Sigmoid colon (tissue), 7 donors: ENCODE data around the gene TNS1. TPM values are rescaled to one million over a fixed set of nuclear protein-coding genes. Genes with fewer than 3 reads are reported as not detected.

Experiments
- DNase-seq: peaks from one replicate; pipeline ENCODE4 v3.0.0-alpha.2; 2019
- H3K27ac ChIP-seq, 4 donors: fragments of 200-600 bp; sonication (generic); one replicate each; pipeline ENCODE4 v1.5.1; 2016 to 2019; ENCODE audit warnings: mild to moderate bottlenecking in 1 of 4
- H3K27me3 ChIP-seq, 3 donors: fragments of 200-600 bp; sonication (generic); one replicate each; pipeline ENCODE4 v1.5.1; 2019; ENCODE audit warnings: mild to moderate bottlenecking in 1 of 3
- H3K36me3 ChIP-seq, 4 donors: fragments of 200-600 bp; sonication (generic); one replicate each; pipeline ENCODE4 v1.5.1; 2016 to 2019
- H3K4me1 ChIP-seq, 4 donors: fragments of 200-600 bp; sonication (generic); one replicate each; pipeline ENCODE4 v1.5.1; 2017 to 2019
- H3K4me3 ChIP-seq, 4 donors: fragments of 200-600 bp; sonication (generic); one replicate each; pipeline ENCODE4 v1.5.1; 2017 to 2019; ENCODE audit warnings: mild to moderate bottlenecking in 2 of 4, moderate library complexity in 1 of 4
- H3K9me3 ChIP-seq, 4 donors: fragments of 200-600 bp in 3 of 4; sonication (generic) in 3 of 4; one replicate each; pipeline versions ENCODE4 v1.5.1 to v1.6.1; 2013 to 2019
- CTCF ChIP-seq, 4 experiments: fragments of 450-650 bp in 3 of 4; fragments of 200-600 bp in 1 of 4; IDR thresholded peaks; one replicate each; pipeline ENCODE4 v1.5.1; 2016 to 2019; ENCODE audit warnings: antibody characterized with exemption in 4 of 4, mild to moderate bottlenecking in 3 of 4, moderate library complexity in 2 of 4
- EP300 ChIP-seq, 4 donors: sonication (generic); formaldehyde crosslinking; IDR thresholded peaks; one replicate each; pipeline ENCODE4 v1.6.1; 2017; ENCODE audit warnings: antibody characterized with exemption in 4 of 4
- POLR2A ChIP-seq, 2 donors: fragments of 450-650 bp; IDR thresholded peaks; one replicate each; pipeline ENCODE4 v1.6.1; 2016; ENCODE audit warnings: antibody characterized with exemption in 2 of 2, mild to moderate bottlenecking in 2 of 2, moderate library complexity in 2 of 2
- POLR2AphosphoS5 ChIP-seq, 4 donors: sonication (generic); formaldehyde crosslinking; IDR thresholded peaks; one replicate each; pipeline ENCODE4 v1.6.1; 2017; ENCODE audit warnings: antibody characterized with exemption in 4 of 4
- WGBS, 2 donors: extraction: QIAGEN DNeasy Blood & Tissue Kit; methylation state at CpG; one replicate each; pipeline ENCODE4 v1.1.7; 2013; 5-methylcytosine and 5-hydroxymethylcytosine counted together
- intact Hi-C: fragments of 100-400 bp; cut with DNase I; formaldehyde crosslinking; loops from one replicate; pipeline ENCODE4 v1.15.1; 2023
- polyA plus RNA-seq, 3 donors: library from polyadenylated mRNA; stranded (reverse); fragments of 200-250 nt; gene quantifications; one replicate each; pipeline ENCODE4 v1.2.3, GENCODE V29; 2013
- total RNA-seq, 4 donors: library from RNA; depleted of rRNA; stranded (reverse); fragments of >200 nt; gene quantifications; one replicate each; pipeline ENCODE4 v1.1.0, GENCODE V29; 2016
- donor health status: healthy with polysubstance abuse.
- donor health status: Bipolar disorder and iron deficiency.
- donor health status: healthy.

Gene TNS1
- total and polyA plus RNA-seq, 7 donors = 3.7 to 1,607 (median 444) TPM

GRCh38 chr2:217830807-217831206, 172.0 kb downstream of the TNS1 start:
- no peaks in the 10 kb centered on the region for H3K9me3 ChIP-seq
- no peak for TF ChIP-seq EP300 (IDR thresholded peaks at IDR 0.05)
- peak in 1 of 4 donors; percentile 1 for TF ChIP-seq POLR2AphosphoS5 (IDR thresholded peaks at IDR 0.05)
- WGBS, 2 donors = 78 to 87% methylated on average over 6 of the region's 6 CpGs
- peak overlapping the region; percentile 85 to 98 (median 92) for H3K27ac ChIP-seq
- H3K4me1 ChIP-seq = peaks cover 0 to 99% (median 93%) of the 10 kb centered on the region in 4 donors
- no peak overlapping the region for H3K4me3 ChIP-seq
- intact Hi-C loops = no loop called here
- no peaks in the 10 kb centered on the region for H3K27me3 ChIP-seq
- peaks cover 61 to 95% (median 80%) of the 10 kb centered on the region in 4 donors for H3K36me3 ChIP-seq
- no peak for DNase-seq

- peak overlapping the region; percentile 85 to 98 (median 92) for H3K27ac ChIP-seq
- no peaks in the 10 kb centered on the region for H3K27me3 ChIP-seq
- H3K4me3 ChIP-seq = no peak overlapping the region
- H3K9me3 ChIP-seq = no peaks in the 10 kb centered on the region
- DNase-seq = no peak
- TF ChIP-seq EP300 (IDR thresholded peaks at IDR 0.05) (no peak), CTCF (IDR thresholded peaks at IDR 0.05) (no peak), POLR2AphosphoS5 (IDR thresholded peaks at IDR 0.05) (no peak), POLR2A (IDR thresholded peaks at IDR 0.05) (no peak)
- intact Hi-C loops = no loop called here
- peaks cover 54 to 95% (median 74%) of the 10 kb centered on the region in 4 donors for H3K36me3 ChIP-seq
- 86% methylated on average over 9 of the region's 9 CpGs for WGBS, 2 donors
- H3K4me1 ChIP-seq = peaks cover 0 to 99% (median 92%) of the 10 kb centered on the region in 4 donors
These were observed 172.7 kb downstream of the TNS1 start for GRCh38 chr2:217830061-217830460.

GRCh38 chr2:217829420-217829819, 173.4 kb downstream of the TNS1 start:
- peaks cover 49 to 95% (median 74%) of the 10 kb centered on the region in 4 donors for H3K36me3 ChIP-seq

GRCh38 chr2:217828336-217828735, 174.5 kb downstream of the TNS1 start:
- intact Hi-C loops = no loop called here
- no peak for TF ChIP-seq POLR2A (IDR thresholded peaks at IDR 0.05)
- no peak for TF ChIP-seq CTCF (IDR thresholded peaks at IDR 0.05)
- no peak for TF ChIP-seq EP300 (IDR thresholded peaks at IDR 0.05)
- TF ChIP-seq POLR2AphosphoS5 (IDR thresholded peaks at IDR 0.05) = no peak
- 79 to 83% methylated on average over 4 of the region's 4 CpGs for WGBS, 2 donors

More at GRCh38 chr2:217829420-217829819, 173.4 kb downstream of the TNS1 start:
- DNase-seq = no peak
- H3K27ac ChIP-seq = peak overlapping the region; percentile 69 to 98 (median 91)
- H3K4me1 ChIP-seq = peaks cover 0 to 99% (median 92%) of the 10 kb centered on the region in 4 donors
- no peaks in the 10 kb centered on the region for H3K27me3 ChIP-seq
- H3K4me3 ChIP-seq = no peak overlapping the region
- intact Hi-C loops = no loop called here
- WGBS, 2 donors = 60 to 77% methylated on average over 8 of the region's 8 CpGs
- no peaks in the 10 kb centered on the region for H3K9me3 ChIP-seq
- TF ChIP-seq POLR2A (IDR thresholded peaks at IDR 0.05) (no peak), POLR2AphosphoS5 (IDR thresholded peaks at IDR 0.05) (peak in 2 of 4 donors; percentile 0 to 5)

GRCh38 chr2:217827430-217828201, 175.2 kb downstream of the TNS1 start:
- 58 to 67% methylated on average over 14 of the region's 14 CpGs for WGBS, 2 donors
- intact Hi-C loops = no loop called here
- peak in 3 of 4 donors; percentile 12 to 41 (median 22) for TF ChIP-seq POLR2AphosphoS5 (IDR thresholded peaks at IDR 0.05)
- TF ChIP-seq EP300 (IDR thresholded peaks at IDR 0.05) = no peak
- peaks cover 34 to 95% (median 67%) of the 10 kb centered on the region in 4 donors for H3K36me3 ChIP-seq
- H3K4me1 ChIP-seq = peaks cover 0 to 99% (median 93%) of the 10 kb centered on the region in 4 donors
- no peaks in the 10 kb centered on the region for H3K27me3 ChIP-seq
- H3K4me3 ChIP-seq = no peak overlapping the region
- no peak for DNase-seq
- H3K27ac ChIP-seq = peak overlapping the region; percentile 69 to 98 (median 91)
- H3K9me3 ChIP-seq = no peaks in the 10 kb centered on the region

More at GRCh38 chr2:217828336-217828735, 174.5 kb downstream of the TNS1 start:
- Histone ChIP-seq H3K9me3 (no peaks in the 10 kb centered on the region), H3K27me3 (no peaks in the 10 kb centered on the region), H3K4me3 (no peak overlapping the region), H3K4me1 (peaks cover 0 to 99% (median 94%) of the 10 kb centered on the region in 4 donors), H3K36me3 (peaks cover 41 to 95% (median 72%) of the 10 kb centered on the region in 4 donors), H3K27ac (peak overlapping the region; percentile 69 to 98 (median 91))
- DNase-seq = no peak

GRCh38 chr2:217826991-217827390, 175.8 kb downstream of the TNS1 start:
- intact Hi-C loops = no loop called here
- Histone ChIP-seq H3K4me1 (peaks cover 0 to 99% (median 92%) of the 10 kb centered on the region in 4 donors), H3K27ac (peak overlapping the region; percentile 69 to 98 (median 91)), H3K9me3 (no peaks in the 10 kb centered on the region), H3K36me3 (peaks cover 29 to 95% (median 62%) of the 10 kb centered on the region in 4 donors), H3K27me3 (no peaks in the 10 kb centered on the region), H3K4me3 (no peak overlapping the region)
- 92 to 93% methylated on average over 4 of the region's 4 CpGs for WGBS, 2 donors
- TF ChIP-seq POLR2AphosphoS5 (IDR thresholded peaks at IDR 0.05) (no peak), CTCF (IDR thresholded peaks at IDR 0.05) (no peak), POLR2A (IDR thresholded peaks at IDR 0.05) (no peak), EP300 (IDR thresholded peaks at IDR 0.05) (no peak)
- no peak for DNase-seq
